GM13976 (cell line): ENCODE measurements around the gene ZNF391.

Experiments
- DNase-seq: peaks from one replicate; pipeline ENCODE4 v3.0.0; 2012; ENCODE audit warnings: low spot score
- CTCF ChIP-seq: IDR thresholded peaks from 2 replicates; pipeline ENCODE4 v1.5.1; 2012; ENCODE audit warnings: borderline replicate concordance, mild to moderate bottlenecking; ENCODE audit not compliant: insufficient read depth; ENCODE audit errors: extremely low read depth, missing control alignments, control extremely low read depth
- in situ Hi-C: fragments of 300-500 bp; cut with MboI; formaldehyde crosslinking; loops from one replicate; pipeline ENCODE4 v1.12.0; 2022; ENCODE audit warnings: low sequenced_read_pairs, mixed read lengths, inconsistent platforms; ENCODE audit not compliant: unreplicated experiment

ZNF391 gene

GRCh38 chr6:27452496-27452897, 63.9 kb downstream of the ZNF391 start:
- no peak for TF ChIP-seq CTCF
- in situ Hi-C loops = no loop called here
- DNase-seq = no peak
